ENCODE data around the gene PIP5K1A.

- TF ChIP-seq CTCF (IDR thresholded peaks at IDR 0.05): no peak
- TF ChIP-seq TCF12 (IDR thresholded peaks at IDR 0.05): no peak
- TF ChIP-seq TAF1 (IDR thresholded peaks at IDR 0.05; ENCODE audit: borderline replicate concordance, low read depth, low read length): no peak
- TF ChIP-seq EZH2phosphoT487 (IDR thresholded peaks at IDR 0.05; ENCODE audit: borderline replicate concordance, low read depth): no peak
- no peak for TF ChIP-seq EP300 (IDR thresholded peaks at IDR 0.05; ENCODE audit: borderline replicate concordance in 1 of 2, low read depth in 1 of 2, low read length in 1 of 2)
- TF ChIP-seq YY1 (IDR thresholded peaks at IDR 0.05; ENCODE audit: low read depth): no peak
Measured at GRCh38 chr1:151267760-151268159, 69.4 kb downstream of the PIP5K1A start.

Measured in SK-N-SH (cell line).